IgD-negative memory B cell (primary cell): ENCODE data around the gene IFNA1. TPM values are rescaled to one million over a fixed set of nuclear protein-coding genes. Genes with fewer than 3 reads are reported as not detected.

Experiments used
- H3K27ac Mint-ChIP-seq, 3 donors: one replicate each; pipeline ENCODE4 v1.8.0; 2020 to 2022; ENCODE audit warnings: mild to moderate bottlenecking in 3 of 3, mixed read lengths in 3 of 3, moderate library complexity in 1 of 3
- H3K27me3 Mint-ChIP-seq: one replicate; pipeline ENCODE4 v1.8.0; 2021; ENCODE audit warnings: mixed read lengths
- H3K36me3 Mint-ChIP-seq: one replicate; pipeline ENCODE4 v1.8.0; 2020; ENCODE audit warnings: mild to moderate bottlenecking, mixed read lengths
- H3K4me1 Mint-ChIP-seq, 3 donors: one replicate each; pipeline ENCODE4 v1.8.0; 2020 to 2022; ENCODE audit warnings: mixed read lengths in 3 of 3, mild to moderate bottlenecking in 1 of 3
- H3K4me3 Mint-ChIP-seq, 4 donors: one replicate each; pipeline ENCODE4 v1.8.0; 2020 to 2022; ENCODE audit warnings: mild to moderate bottlenecking in 4 of 4, mixed read lengths in 4 of 4, moderate library complexity in 3 of 4
- H3K9me3 Mint-ChIP-seq, 3 donors: one replicate each; pipeline ENCODE4 v1.8.0; 2020 to 2021; ENCODE audit warnings: mixed read lengths in 3 of 3, mild to moderate bottlenecking in 1 of 3
- polyA plus RNA-seq: library from polyadenylated mRNA; unstranded; fragments of 300-500 nt; fragmentation: Illumina TruSeq; gene quantifications from one replicate; pipeline ENCODE4 v1.2.3, GENCODE V29; 2021

IFNA1 gene
- polyA plus RNA-seq, 1 donor from 2014 or later: 0.38 TPM

GRCh38 chr9:21470126-21470525 is 29.9 kb downstream of the IFNA1 start:
- no peaks in the 10 kb centered on the region for H3K9me3 Mint-ChIP-seq
- no peaks in the 10 kb centered on the region for H3K4me1 Mint-ChIP-seq
- no peak overlapping the region for H3K4me3 Mint-ChIP-seq
- H3K36me3 Mint-ChIP-seq: no peaks in the 10 kb centered on the region
- no peak overlapping the region for H3K27ac Mint-ChIP-seq
- H3K27me3 Mint-ChIP-seq: peaks cover 7% of the 10 kb centered on the region

GRCh38 chr9:21473236-21473635 is 33.0 kb downstream of the IFNA1 start:
- Mint-ChIP-seq H3K9me3 (no peaks in the 10 kb centered on the region), H3K27me3 (peaks cover 12% of the 10 kb centered on the region), H3K4me3 (no peak overlapping the region), H3K36me3 (no peaks in the 10 kb centered on the region), H3K4me1 (no peaks in the 10 kb centered on the region), H3K27ac (no peak overlapping the region)

GRCh38 chr9:21477466-21477865 is 37.2 kb downstream of the IFNA1 start:
- Mint-ChIP-seq H3K4me3 (no peak overlapping the region), H3K27me3 (peaks cover 12% of the 10 kb centered on the region), H3K36me3 (no peaks in the 10 kb centered on the region), H3K9me3 (no peaks in the 10 kb centered on the region), H3K27ac (no peak overlapping the region), H3K4me1 (peaks cover 0 to 6% (median 3%) of the 10 kb centered on the region in 3 donors)

- Mint-ChIP-seq H3K4me3 (no peak overlapping the region), H3K27ac (no peak overlapping the region), H3K9me3 (peaks cover 0 to 2% (median 0%) of the 10 kb centered on the region in 3 donors), H3K27me3 (peaks cover 10% of the 10 kb centered on the region), H3K36me3 (no peaks in the 10 kb centered on the region), H3K4me1 (peaks cover 0 to 6% (median 3%) of the 10 kb centered on the region in 3 donors)
These were observed 39.0 kb downstream of the IFNA1 start for GRCh38 chr9:21479152-21479702.

GRCh38 chr9:21481470-21482056 is 41.3 kb downstream of the IFNA1 start:
- peaks cover 2 to 13% (median 3%) of the 10 kb centered on the region in 3 donors for H3K9me3 Mint-ChIP-seq
- peaks cover 0 to 6% (median 3%) of the 10 kb centered on the region in 3 donors for H3K4me1 Mint-ChIP-seq
- H3K27ac Mint-ChIP-seq: no peak overlapping the region

GRCh38 chr9:21482213-21482612 is 42.0 kb downstream of the IFNA1 start, which contains the start of gene IFNE:
IFNE (minus strand) TSS chr9:21482313; CDS start chr9:21481694, 619 bp downstream.
- Mint-ChIP-seq H3K36me3 (no peaks in the 10 kb centered on the region), H3K4me1 (peaks cover 0 to 6% (median 3%) of the 10 kb centered on the region in 3 donors), H3K4me3 (no peak within 1 kb of the TSS)

More at GRCh38 chr9:21481470-21482056, 41.3 kb downstream of the IFNA1 start:
- H3K4me3 Mint-ChIP-seq: no peak overlapping the region
- H3K27me3 Mint-ChIP-seq: peaks cover 2% of the 10 kb centered on the region
- no peaks in the 10 kb centered on the region for H3K36me3 Mint-ChIP-seq

More at GRCh38 chr9:21482213-21482612, 42.0 kb downstream of the IFNA1 start, which contains the start of gene IFNE:
- H3K27ac Mint-ChIP-seq: no peak within 1 kb of the TSS
- H3K27me3 Mint-ChIP-seq: peaks cover 2% of the 10 kb centered on the region
- peaks cover 2 to 13% (median 3%) of the 10 kb centered on the region in 3 donors for H3K9me3 Mint-ChIP-seq

Other genes starting within 250 kb of the IFNA1 start
- not detected for gene IFNA7, start 238.2 kb upstream of the IFNA1 start, polyA plus RNA-seq
- gene IFNA10, start 233.3 kb upstream of the IFNA1 start, polyA plus RNA-seq: not detected
- not detected for gene IFNA16, start 223.1 kb upstream of the IFNA1 start, polyA plus RNA-seq
- not detected for gene IFNA17, start 212.2 kb upstream of the IFNA1 start, polyA plus RNA-seq
- not detected for gene IFNA14, start 200.4 kb upstream of the IFNA1 start, polyA plus RNA-seq
- not detected for gene IFNA5, start 135.1 kb upstream of the IFNA1 start, polyA plus RNA-seq
- gene KLHL9, start 105.0 kb upstream of the IFNA1 start, polyA plus RNA-seq: 8.4 TPM
- not detected for gene IFNA6, start 89.6 kb upstream of the IFNA1 start, polyA plus RNA-seq
- not detected for gene IFNA13, start 72.4 kb upstream of the IFNA1 start, polyA plus RNA-seq
- gene IFNA2, start 55.0 kb upstream of the IFNA1 start, polyA plus RNA-seq: not detected
- not detected for gene IFNA8, start 31.3 kb upstream of the IFNA1 start, polyA plus RNA-seq
- not detected for gene IFNE, start 41.9 kb downstream of the IFNA1 start, polyA plus RNA-seq